ENCODE data around the gene GPR4. TPM values are rescaled to one million over a fixed set of nuclear protein-coding genes. Genes with fewer than 3 reads are reported as not detected.

Gene GPR4
- total RNA-seq, 1 experiment from 2014 or later = 3.1 TPM

DNA sequence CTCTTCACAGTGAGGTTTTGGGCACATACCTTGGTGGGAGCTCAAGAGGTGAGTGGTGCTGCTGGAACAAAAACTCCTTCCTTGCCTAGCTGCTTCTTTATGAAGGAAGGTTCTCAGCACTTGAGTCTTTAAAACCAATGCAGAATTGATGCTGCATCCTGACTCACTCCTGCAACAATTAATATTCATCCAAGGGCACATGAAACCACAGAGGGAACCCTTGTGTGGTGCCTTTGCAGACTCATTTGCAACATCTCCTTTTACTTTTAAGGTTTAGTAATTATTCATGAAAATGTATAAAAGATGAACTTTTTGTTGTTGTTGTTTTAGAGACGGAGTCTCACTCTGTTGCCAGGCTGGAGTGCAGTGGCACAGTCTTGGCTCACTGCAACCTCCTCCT lies 47.5 kb downstream of the GPR4 start:
- Histone ChIP-seq H3K4me2 (ENCODE audit: low read length) (no peak overlapping the region), H3K9me2 (replicated peaks; ENCODE audit: low read length) (no peaks in the 10 kb centered on the region), H3K9ac (ENCODE audit: low read length) (no peak overlapping the region), H2AFZ (ENCODE audit: low read length) (no peak overlapping the region), H3K27me3 (ENCODE audit: low read length) (no peaks in the 10 kb centered on the region), H3K27ac (ENCODE audit: low read length) (no peak overlapping the region), H3K4me1 (ENCODE audit: insufficient read depth, low read length) (no peaks in the 10 kb centered on the region), H3F3A (ENCODE audit: low read length, unreplicated experiment) (no peaks in the 10 kb centered on the region), H3K4me3 (ENCODE audit: low read length) (no peak overlapping the region), H3K79me2 (ENCODE audit: low read length) (peaks cover 3% of the 10 kb centered on the region; the same call in 1 of the 2 replicates), H4K20me1 (ENCODE audit: low read length) (no peaks in the 10 kb centered on the region), H3K36me3 (ENCODE audit: low read depth, low read length) (no peaks in the 10 kb centered on the region), H3K9me3 (ENCODE audit: low read length) (no peaks in the 10 kb centered on the region)
- ATAC-seq (no peak), DNase-seq (no peak)
- ChIA-PET POLR2A (ENCODE audit: unreplicated experiment) (no interaction called here), CTCF (no interaction called here)
- intact Hi-C loops (cut with micrococcal nuclease) = no loop called here
- TF ChIP-seq EZH2 (IDR thresholded peaks at IDR 0.05; ENCODE audit: low read length, unreplicated experiment) (no peak), EZH2phosphoT487 (IDR thresholded peaks at IDR 0.05; ENCODE audit: borderline replicate concordance, low read length) (no peak)
- TF ChIP-seq, protein P1, sequence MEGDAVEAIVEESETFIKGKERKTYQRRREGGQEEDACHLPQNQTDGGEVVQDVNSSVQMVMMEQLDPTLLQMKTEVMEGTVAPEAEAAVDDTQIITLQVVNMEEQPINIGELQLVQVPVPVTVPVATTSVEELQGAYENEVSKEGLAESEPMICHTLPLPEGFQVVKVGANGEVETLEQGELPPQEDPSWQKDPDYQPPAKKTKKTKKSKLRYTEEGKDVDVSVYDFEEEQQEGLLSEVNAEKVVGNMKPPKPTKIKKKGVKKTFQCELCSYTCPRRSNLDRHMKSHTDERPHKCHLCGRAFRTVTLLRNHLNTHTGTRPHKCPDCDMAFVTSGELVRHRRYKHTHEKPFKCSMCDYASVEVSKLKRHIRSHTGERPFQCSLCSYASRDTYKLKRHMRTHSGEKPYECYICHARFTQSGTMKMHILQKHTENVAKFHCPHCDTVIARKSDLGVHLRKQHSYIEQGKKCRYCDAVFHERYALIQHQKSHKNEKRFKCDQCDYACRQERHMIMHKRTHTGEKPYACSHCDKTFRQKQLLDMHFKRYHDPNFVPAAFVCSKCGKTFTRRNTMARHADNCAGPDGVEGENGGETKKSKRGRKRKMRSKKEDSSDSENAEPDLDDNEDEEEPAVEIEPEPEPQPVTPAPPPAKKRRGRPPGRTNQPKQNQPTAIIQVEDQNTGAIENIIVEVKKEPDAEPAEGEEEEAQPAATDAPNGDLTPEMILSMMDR (conservative IDR thresholded peaks at IDR 0.05; ENCODE audit: low read depth, low read length) = no peak
- BruUV-seq (replicated peaks) = no TSS peak

DNA sequence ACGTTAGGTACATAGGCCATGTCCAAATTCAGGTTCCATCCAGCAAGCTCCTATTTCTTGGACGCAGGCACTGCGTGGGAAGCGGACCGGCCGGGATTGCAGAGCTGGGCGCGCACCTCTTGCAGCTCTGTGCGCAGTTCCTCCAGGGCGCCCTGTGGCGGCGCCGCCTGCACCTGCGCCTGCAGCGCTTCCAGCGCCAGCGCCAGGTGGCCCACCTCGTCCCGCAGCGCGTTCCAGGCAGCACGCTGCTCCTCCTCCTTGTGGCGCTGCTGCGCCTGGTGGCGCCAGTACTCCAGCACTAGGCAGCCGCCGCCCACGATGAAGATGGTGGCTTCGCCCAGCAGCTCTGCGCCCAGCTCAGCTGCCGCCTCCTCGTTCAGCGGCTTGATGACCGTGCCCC lies 48.5 kb downstream of the GPR4 start:
- H2AFZ ChIP-seq (ENCODE audit: low read length) = no peak overlapping the region
- H3K9ac ChIP-seq (ENCODE audit: low read length) = no peak overlapping the region
- H3K79me2 ChIP-seq (ENCODE audit: low read length) = peaks cover 3% of the 10 kb centered on the region; the same call in 1 of the 2 replicates
- no peak overlapping the region for H3K4me2 ChIP-seq (ENCODE audit: low read length)
- no peaks in the 10 kb centered on the region for H4K20me1 ChIP-seq (ENCODE audit: low read length)
- DNase-seq = no peak
- intact Hi-C loops (cut with micrococcal nuclease) = no loop called here
- no peaks in the 10 kb centered on the region for H3K9me3 ChIP-seq (ENCODE audit: low read length)
- no peaks in the 10 kb centered on the region for H3K27me3 ChIP-seq (ENCODE audit: low read length)
- H3K4me1 ChIP-seq (ENCODE audit: insufficient read depth, low read length) = peaks cover 8% of the 10 kb centered on the region
- no peak overlapping the region for H3K4me3 ChIP-seq (ENCODE audit: low read length)
- POLR2A ChIA-PET (ENCODE audit: unreplicated experiment) = no interaction called here
- ATAC-seq = no peak
- no TSS peak for BruUV-seq (replicated peaks)
- no peaks in the 10 kb centered on the region for H3F3A ChIP-seq (ENCODE audit: low read length, unreplicated experiment)
- CTCF ChIA-PET = no interaction called here
- no peak for TF ChIP-seq EZH2phosphoT487 (IDR thresholded peaks at IDR 0.05; ENCODE audit: borderline replicate concordance, low read length)
- TF ChIP-seq, protein P1 (conservative IDR thresholded peaks at IDR 0.05; ENCODE audit: low read depth, low read length) = no peak
- TF ChIP-seq EZH2 (IDR thresholded peaks at IDR 0.05; ENCODE audit: low read length, unreplicated experiment) = no peak
- no peak overlapping the region for H3K27ac ChIP-seq (ENCODE audit: low read length)
- H3K36me3 ChIP-seq (ENCODE audit: low read depth, low read length) = no peaks in the 10 kb centered on the region
- H3K9me2 ChIP-seq (replicated peaks; ENCODE audit: low read length) = no peaks in the 10 kb centered on the region

DNA sequence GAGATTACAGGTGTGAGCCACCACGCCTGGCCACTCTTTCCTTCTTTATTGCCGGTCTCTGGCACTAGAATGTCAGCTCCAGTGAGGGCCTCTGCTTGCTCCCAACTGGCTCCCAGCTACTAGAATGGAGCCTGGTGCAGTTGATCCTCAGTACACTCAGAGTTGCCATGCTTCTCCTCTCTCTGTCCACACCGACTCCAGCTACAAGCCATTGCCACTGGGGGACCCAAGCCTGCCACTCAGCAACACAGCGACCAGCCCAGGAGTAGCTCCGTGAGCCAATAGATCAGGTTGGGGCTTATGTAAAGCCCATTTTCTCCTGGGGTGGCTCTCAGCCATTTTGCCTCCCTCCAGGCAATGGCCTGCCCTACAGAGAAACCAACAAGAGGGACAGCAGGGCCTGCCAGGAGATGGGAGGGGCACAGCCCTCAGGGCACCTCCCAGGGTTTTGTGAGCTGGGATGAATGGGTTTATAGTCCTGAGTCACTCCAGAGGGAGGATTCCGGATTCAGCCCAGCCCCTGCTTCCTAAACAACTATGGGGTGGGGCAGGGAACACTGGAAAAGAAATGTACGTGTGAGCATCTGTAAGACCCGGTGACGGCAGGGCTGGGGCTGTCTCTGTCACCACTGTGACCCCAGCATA lies 53.9 kb downstream of the GPR4 start:
- Histone ChIP-seq H3K79me2 (ENCODE audit: low read length) (no peaks in the 10 kb centered on the region), H2AFZ (ENCODE audit: low read length) (no peak overlapping the region), H3K9me3 (ENCODE audit: low read length) (no peaks in the 10 kb centered on the region), H3K36me3 (ENCODE audit: low read depth, low read length) (no peaks in the 10 kb centered on the region), H3K27ac (ENCODE audit: low read length) (peak overlapping the region; percentile 97), H3K4me1 (ENCODE audit: insufficient read depth, low read length) (peaks cover 24% of the 10 kb centered on the region), H4K20me1 (ENCODE audit: low read length) (no peaks in the 10 kb centered on the region), H3K4me3 (ENCODE audit: low read length) (no peak overlapping the region), H3K9ac (ENCODE audit: low read length) (peak overlapping the region; percentile 86), H3K4me2 (ENCODE audit: low read length) (peak overlapping the region; percentile 55), H3F3A (ENCODE audit: low read length, unreplicated experiment) (peaks cover 3% of the 10 kb centered on the region), H3K9me2 (replicated peaks; ENCODE audit: low read length) (no peaks in the 10 kb centered on the region), H3K27me3 (ENCODE audit: low read length) (no peaks in the 10 kb centered on the region)
- CTCF ChIA-PET = interaction anchor here (0.5 to 1.3 kb wide), 2 partner anchors 10 to 17 kb away, joined by 5 to 6 read pairs; no protein-coding TSS in a partner anchor
- ATAC-seq = peak; percentile 96
- BruUV-seq (replicated peaks) = TSS peak; percentile 26
- POLR2A ChIA-PET (ENCODE audit: unreplicated experiment) = no interaction called here
- peak; percentile 96 for DNase-seq
- intact Hi-C loops (cut with micrococcal nuclease) = no loop called here
- TF ChIP-seq EZH2phosphoT487 (IDR thresholded peaks at IDR 0.05; ENCODE audit: borderline replicate concordance, low read length) = no peak
- TF ChIP-seq, protein P1 (conservative IDR thresholded peaks at IDR 0.05; ENCODE audit: low read depth, low read length) = no peak
- no peak for TF ChIP-seq EZH2 (IDR thresholded peaks at IDR 0.05; ENCODE audit: low read length, unreplicated experiment)
